Thoracic aorta (tissue), 2 donors: ENCODE measurements around the gene TJAP1. TPM values are rescaled to one million over a fixed set of nuclear protein-coding genes. Genes with fewer than 3 reads are reported as not detected.
A peak's percentile ranks its signal among the peaks of the same experiment; 100 is the strongest.

Experiments
- ATAC-seq: fragments of 150-250 bp; one replicate; pipeline ENCODE4 v1.8.0; 2017; ENCODE audit warnings: low read depth; ENCODE audit not compliant: insufficient number of reproducible peaks, low FRiP score
- DNase-seq: peaks from one replicate; pipeline ENCODE4 v3.0.0-alpha.2; 2020; ENCODE audit warnings: low spot score
- H3K27ac ChIP-seq, 2 donors: fragments of 200-600 bp; sonication (generic); 1 replicate in 1 of 2; 2 replicates in 1 of 2; pipeline ENCODE4 v1.5.1; 2016; ENCODE audit warnings: mild to moderate bottlenecking in 2 of 2, moderate library complexity in 2 of 2
- H3K27me3 ChIP-seq: fragments of 200-600 bp; sonication (generic); replicated peaks from 2 replicates; pipeline ENCODE4 v1.6.0; 2016; ENCODE audit warnings: mild to moderate bottlenecking; ENCODE audit not compliant: insufficient read depth
- H3K36me3 ChIP-seq: fragments of 200-600 bp; sonication (generic); one replicate; pipeline ENCODE4 v1.5.1; 2016
- H3K4me1 ChIP-seq, 2 donors: fragments of 200-600 bp; sonication (generic); 1 replicate in 1 of 2; 2 replicates in 1 of 2; pipeline versions ENCODE4 v1.5.1 to v1.6.0; 2016; ENCODE audit warnings: low read depth in 2 of 2, mild to moderate bottlenecking in 1 of 2; ENCODE audit not compliant: control insufficient read depth in 1 of 2
- H3K4me3 ChIP-seq: fragments of 200-600 bp; sonication (generic); 2 replicates; pipeline ENCODE4 v1.5.1; 2016; ENCODE audit warnings: mild to moderate bottlenecking
- H3K9me3 ChIP-seq: fragments of 200-600 bp; sonication (generic); 2 replicates; pipeline ENCODE4 v1.5.1; 2016
- total RNA-seq, 2 donors: library from RNA; depleted of rRNA; stranded (reverse); fragments of >200 nt; gene quantifications; one replicate each; pipeline versions ENCODE4 v1.1.0 to v1.2.3, GENCODE V29; 2016
- TF ChIP-seq, protein P1 (sequence below): fragments of 200-600 bp; sonication (generic); IDR thresholded peaks from one replicate; pipeline ENCODE4 v1.5.1; 2019; ENCODE audit warnings: antibody characterized with exemption

Gene TJAP1
- total RNA-seq, 2 donors from 2014 or later, result 19.5 to 21.0 TPM

DNA sequence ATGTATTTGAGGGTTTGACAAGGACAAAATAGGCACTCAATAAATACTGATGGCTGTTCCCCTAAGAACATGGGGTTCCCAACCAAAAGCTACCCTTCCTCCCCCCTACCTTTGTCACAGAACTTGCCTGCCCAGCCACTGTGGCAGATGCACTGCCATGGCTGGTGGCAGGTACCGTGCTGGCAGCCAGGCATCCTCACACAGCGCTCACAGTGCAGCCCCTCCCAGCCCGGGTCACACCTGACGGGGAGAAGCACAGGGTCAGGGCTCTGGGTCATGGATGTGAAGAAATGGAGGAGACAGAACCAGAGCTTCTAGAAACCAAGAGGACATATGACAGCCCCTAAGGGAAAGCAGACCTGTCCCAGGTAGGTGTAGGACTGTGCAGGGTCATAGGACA lies 24.5 kb upstream of the TJAP1 start:
- DNase-seq (no peak), ATAC-seq (no peak)
- H3K36me3 ChIP-seq, result peaks cover 27% of the 10 kb centered on the region
- no peaks in the 10 kb centered on the region for H3K9me3 ChIP-seq
- peaks cover 0 to 13% of the 10 kb centered on the region in 2 donors for H3K4me1 ChIP-seq
- no peak overlapping the region for H3K4me3 ChIP-seq
- TF ChIP-seq, protein P1, sequence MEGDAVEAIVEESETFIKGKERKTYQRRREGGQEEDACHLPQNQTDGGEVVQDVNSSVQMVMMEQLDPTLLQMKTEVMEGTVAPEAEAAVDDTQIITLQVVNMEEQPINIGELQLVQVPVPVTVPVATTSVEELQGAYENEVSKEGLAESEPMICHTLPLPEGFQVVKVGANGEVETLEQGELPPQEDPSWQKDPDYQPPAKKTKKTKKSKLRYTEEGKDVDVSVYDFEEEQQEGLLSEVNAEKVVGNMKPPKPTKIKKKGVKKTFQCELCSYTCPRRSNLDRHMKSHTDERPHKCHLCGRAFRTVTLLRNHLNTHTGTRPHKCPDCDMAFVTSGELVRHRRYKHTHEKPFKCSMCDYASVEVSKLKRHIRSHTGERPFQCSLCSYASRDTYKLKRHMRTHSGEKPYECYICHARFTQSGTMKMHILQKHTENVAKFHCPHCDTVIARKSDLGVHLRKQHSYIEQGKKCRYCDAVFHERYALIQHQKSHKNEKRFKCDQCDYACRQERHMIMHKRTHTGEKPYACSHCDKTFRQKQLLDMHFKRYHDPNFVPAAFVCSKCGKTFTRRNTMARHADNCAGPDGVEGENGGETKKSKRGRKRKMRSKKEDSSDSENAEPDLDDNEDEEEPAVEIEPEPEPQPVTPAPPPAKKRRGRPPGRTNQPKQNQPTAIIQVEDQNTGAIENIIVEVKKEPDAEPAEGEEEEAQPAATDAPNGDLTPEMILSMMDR, result no peak
- H3K27me3 ChIP-seq, result no peaks in the 10 kb centered on the region
- H3K27ac ChIP-seq, result no peak overlapping the region

DNA sequence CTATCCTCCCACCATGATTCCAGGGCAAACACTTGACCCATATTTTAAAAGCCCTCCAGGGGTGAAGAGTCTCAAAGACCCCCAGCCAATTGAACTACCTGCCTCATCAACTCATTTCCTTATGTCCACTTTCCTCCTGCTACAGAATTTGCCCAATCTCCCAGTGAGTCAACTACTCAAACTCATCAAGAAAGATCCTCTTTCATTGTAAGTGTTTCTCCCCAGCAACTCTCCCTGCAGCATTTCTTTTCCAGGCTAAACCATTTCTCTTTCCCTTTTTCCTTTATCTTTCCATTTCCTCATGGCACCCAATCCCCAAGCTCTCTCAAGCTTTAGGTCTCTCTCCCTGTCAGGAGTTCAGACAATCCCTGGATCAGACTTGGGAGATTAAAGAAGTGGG lies 23.5 kb upstream of the TJAP1 start:
- H3K9me3 ChIP-seq, result no peaks in the 10 kb centered on the region
- H3K27ac ChIP-seq, result no peak overlapping the region
- peaks cover 0 to 13% of the 10 kb centered on the region in 2 donors for H3K4me1 ChIP-seq
- ATAC-seq (no peak), DNase-seq (no peak)
- H3K27me3 ChIP-seq, result peaks cover 4% of the 10 kb centered on the region
- no peak overlapping the region for H3K4me3 ChIP-seq
- H3K36me3 ChIP-seq, result peaks cover 21% of the 10 kb centered on the region
- TF ChIP-seq, protein P1, result no peak

- H3K36me3 ChIP-seq, result peaks cover 17% of the 10 kb centered on the region
- no peaks in the 10 kb centered on the region for H3K9me3 ChIP-seq
- peak; percentile 36 for DNase-seq
- peak overlapping the region; percentile 68 for H3K4me3 ChIP-seq
- TF ChIP-seq, protein P1, result peak; percentile 97
- H3K27me3 ChIP-seq, result peaks cover 4% of the 10 kb centered on the region
- H3K27ac ChIP-seq, result no peak overlapping the region
- peak; percentile 57 for ATAC-seq
- H3K4me1 ChIP-seq, result peaks cover 0 to 13% of the 10 kb centered on the region in 2 donors
Measured at GRCh38 chr6:43454290-43454695, 23.1 kb upstream of the TJAP1 start.

DNA sequence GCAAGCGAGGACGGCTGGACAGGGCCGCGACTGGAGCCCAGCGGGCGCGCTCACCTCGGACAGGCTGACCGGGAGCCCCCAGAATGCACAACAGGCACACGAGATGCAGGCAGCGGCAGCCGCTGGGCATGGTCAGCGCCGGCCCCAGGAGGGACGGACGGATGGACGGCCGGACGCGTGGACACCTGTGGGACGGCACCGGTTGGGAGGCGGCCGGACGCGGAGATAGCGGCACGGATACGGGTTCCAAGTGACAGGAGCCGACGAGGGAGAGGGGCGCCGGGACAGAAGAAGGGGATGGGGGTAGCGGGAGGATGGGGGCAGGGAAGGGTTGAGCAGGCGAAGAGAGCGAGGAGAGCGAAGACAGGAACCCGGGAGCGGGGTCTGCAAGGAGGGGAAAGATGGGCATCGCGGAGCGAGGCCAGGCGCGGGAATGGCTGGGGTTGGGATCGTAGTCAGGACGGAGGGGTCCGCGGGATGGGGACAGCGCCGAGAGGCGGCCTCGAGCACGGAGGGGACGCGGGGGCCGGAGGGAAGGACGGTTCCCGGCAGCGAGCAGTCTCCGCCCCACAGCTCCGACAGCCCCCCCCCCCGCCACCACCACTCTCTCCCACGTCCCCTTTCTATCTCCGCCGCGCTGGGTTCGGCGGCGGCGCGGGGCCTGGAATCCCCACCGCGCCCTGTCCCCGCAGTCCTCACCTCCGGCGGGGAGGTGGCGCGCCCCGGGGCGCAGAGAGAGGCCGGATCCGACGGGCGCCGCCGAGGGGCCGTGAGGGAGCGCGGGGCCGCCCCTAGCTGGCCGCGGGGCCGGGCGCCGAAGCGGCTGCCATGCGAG lies 22.5 kb upstream of the TJAP1 start:
- Histone ChIP-seq H3K4me1 (peaks cover 0 to 13% of the 10 kb centered on the region in 2 donors), H3K9me3 (no peaks in the 10 kb centered on the region), H3K36me3 (peaks cover 11% of the 10 kb centered on the region), H3K4me3 (peak overlapping the region; percentile 68), H3K27me3 (peaks cover 4% of the 10 kb centered on the region), H3K27ac (no peak overlapping the region)
- DNase-seq, result no peak
- TF ChIP-seq, protein P1, result no peak
- ATAC-seq, result no peak

- ATAC-seq (no peak), DNase-seq (no peak)
- H3K4me3 ChIP-seq, result peak within 1 kb of the TSS; percentile 68
- no peaks in the 10 kb centered on the region for H3K9me3 ChIP-seq
- H3K4me1 ChIP-seq, result peaks cover 0 to 13% of the 10 kb centered on the region in 2 donors
- TF ChIP-seq, protein P1, result no peak
- peaks cover 4% of the 10 kb centered on the region for H3K27me3 ChIP-seq
- peaks cover 3% of the 10 kb centered on the region for H3K36me3 ChIP-seq
- no peak within 1 kb of the TSS for H3K27ac ChIP-seq
Measured at GRCh38 chr6:43455531-43456428, 21.6 kb upstream of the TJAP1 start, which contains the start of gene DLK2. Gene DLK2, minus strand, starts transcription at chr6:43455548. Its CDS starts 723 bp downstream, at chr6:43454825.
